IMR-90 (cell line): Measurements from ENCODE around the gene PAX2. TPM values are rescaled to one million over a fixed set of nuclear protein-coding genes. Genes with fewer than 3 reads are reported as not detected.

Experiments used
- ATAC-seq: fragments of 200-7000 bp; cut with Tn5 transposase; 2 replicates; pipeline ENCODE4 v1.9.1; 2020; ENCODE audit warnings: low read depth, mild to moderate bottlenecking, moderate library complexity
- BruUV-seq: library from RNA; stranded (reverse); fragments of 400-500 nt; replicated peaks from 2 replicates; lab custom pipeline; 2021; lab: Mats Ljungman, UMichigan
- CTCF ChIA-PET: fragments of 300-600 bp; formaldehyde crosslinking; extraction: SDS; loops from one replicate; lab custom pipeline; 2021; ENCODE audit warnings: antibody characterized with exemption; lab: Yijun Ruan, JAX
- POLR2A ChIA-PET: fragments of 300-600 bp; sonication (Branson Sonifier 250); formaldehyde crosslinking; loops from one replicate; lab custom pipeline; 2022; ENCODE audit warnings: antibody characterized with exemption; ENCODE audit not compliant: unreplicated experiment; lab: Charles Lee
- DNase-seq: peaks from one replicate; pipeline ENCODE4 v3.0.0; 2013
- H2AFZ ChIP-seq: replicated peaks from 2 replicates; pipeline ENCODE3; 2013; ENCODE audit warnings: low read length, mild to moderate bottlenecking; ENCODE audit not compliant: poor library complexity
- H2AK5ac ChIP-seq: 2 replicates; pipeline ENCODE4 v1.6.1; 2013; ENCODE audit warnings: low read depth, low read length, inconsistent platforms
- H2AK9ac ChIP-seq: replicated peaks from 2 replicates; pipeline ENCODE3; 2013; ENCODE audit warnings: mild to moderate bottlenecking, low read depth, low read length, moderate library complexity; ENCODE audit not compliant: poor library complexity
- H2BK120ac ChIP-seq: 2 replicates; pipeline ENCODE4 v1.6.1; 2013; ENCODE audit warnings: low read depth, low read length, inconsistent platforms
- H2BK15ac ChIP-seq: 3 replicates; pipeline ENCODE4 v1.6.1; 2013; ENCODE audit warnings: low read depth, low read length, inconsistent platforms
- H2BK20ac ChIP-seq: 2 replicates; pipeline ENCODE4 v1.6.1; 2013; ENCODE audit warnings: low read depth, mild to moderate bottlenecking, inconsistent platforms, low read length, moderate library complexity
- H2BK5ac ChIP-seq: 2 replicates; pipeline ENCODE4 v1.6.1; 2013; ENCODE audit warnings: mild to moderate bottlenecking, low read depth, low read length, inconsistent platforms; ENCODE audit not compliant: poor library complexity, severe bottlenecking
- H3K14ac ChIP-seq: replicated peaks from 2 replicates; pipeline ENCODE4 v1.6.1; 2013; ENCODE audit warnings: low read depth, low read length, inconsistent platforms
- H3K18ac ChIP-seq: 2 replicates; pipeline ENCODE4 v1.6.1; 2013; ENCODE audit warnings: low read depth, low read length, control low read depth
- H3K23ac ChIP-seq: 2 replicates; pipeline ENCODE4 v1.6.1; 2013; ENCODE audit warnings: low read depth, low read length, inconsistent platforms
- H3K27ac ChIP-seq: 2 replicates; pipeline ENCODE4 v1.5.1; 2013; ENCODE audit warnings: mild to moderate bottlenecking, control low read depth, low read length; ENCODE audit not compliant: insufficient read depth
- H3K27me3 ChIP-seq: 2 replicates; pipeline ENCODE4 v1.6.1; 2013; ENCODE audit warnings: low read length; ENCODE audit not compliant: control insufficient read depth, insufficient read depth
- H3K36me3 ChIP-seq: 2 replicates; pipeline ENCODE4 v1.6.1; 2013; ENCODE audit warnings: low read length, mixed read lengths; ENCODE audit not compliant: control insufficient read depth, insufficient read depth
- H3K4ac ChIP-seq: 2 replicates; pipeline ENCODE4 v1.6.1; 2013; ENCODE audit warnings: low read depth, low read length, inconsistent platforms
- H3K4me1 ChIP-seq: 2 replicates; pipeline ENCODE4 v1.6.1; 2013; ENCODE audit warnings: low read length, mixed read lengths; ENCODE audit not compliant: control insufficient read depth, insufficient read depth
- H3K4me2 ChIP-seq: 2 replicates; pipeline ENCODE4 v1.6.1; 2013; ENCODE audit warnings: low read depth, mild to moderate bottlenecking, control low read depth, low read length, moderate library complexity
- H3K4me3 ChIP-seq: 2 replicates; pipeline ENCODE4 v1.5.1; 2013; ENCODE audit warnings: low read depth, mild to moderate bottlenecking, control low read depth, low read length, moderate library complexity; ENCODE audit not compliant: insufficient read depth
- H3K56ac ChIP-seq: 2 replicates; pipeline ENCODE4 v1.6.1; 2013; ENCODE audit warnings: low read length, inconsistent platforms; ENCODE audit not compliant: insufficient read depth; ENCODE audit errors: extremely low read depth
- H3K79me1 ChIP-seq, 2 experiments: 2 replicates each; pipeline ENCODE4 v1.6.1; 2013; ENCODE audit warnings: low read length in 2 of 2, inconsistent platforms in 1 of 2, low read depth in 1 of 2
- H3K9ac ChIP-seq: 2 replicates; pipeline ENCODE4 v1.6.1; 2013; ENCODE audit warnings: low read depth, low read length, control low read depth
- H3K9me1 ChIP-seq: 2 replicates; pipeline ENCODE4 v1.6.1; 2013; ENCODE audit warnings: low read length, inconsistent platforms; ENCODE audit not compliant: insufficient read depth
- H3K9me3 ChIP-seq: 2 replicates; pipeline ENCODE4 v1.6.1; 2013; ENCODE audit warnings: low read length; ENCODE audit not compliant: control insufficient read depth, insufficient read depth
- H4K20me1 ChIP-seq: 2 replicates; pipeline ENCODE4 v1.6.1; 2013; ENCODE audit warnings: low read length, inconsistent platforms; ENCODE audit not compliant: insufficient read depth
- H4K5ac ChIP-seq: 2 replicates; pipeline ENCODE4 v1.6.1; 2013; ENCODE audit warnings: mild to moderate bottlenecking, low read depth, low read length, control low read depth
- H4K8ac ChIP-seq, 2 experiments: 2 replicates each; pipeline ENCODE4 v1.6.1; 2013; ENCODE audit warnings: low read depth in 2 of 2, low read length in 2 of 2, control low read depth in 1 of 2, inconsistent platforms in 1 of 2
- H4K91ac ChIP-seq: 2 replicates; pipeline ENCODE4 v1.6.1; 2013; ENCODE audit warnings: low read depth, low read length, inconsistent platforms; ENCODE audit not compliant: insufficient read depth
- BHLHE40 ChIP-seq: fragments of 150-350 bp; IDR thresholded peaks from 2 replicates; pipeline ENCODE4 v1.6.1; 2016; ENCODE audit warnings: mild to moderate bottlenecking, low read depth, low read length
- CEBPB ChIP-seq: IDR thresholded peaks from 2 replicates; pipeline ENCODE4 v1.6.1; 2012; ENCODE audit warnings: low read depth, low read length, improper control_type of control experiment
- CHD1 ChIP-seq: IDR thresholded peaks from 2 replicates; pipeline ENCODE4 v1.6.1; 2012; ENCODE audit warnings: low read depth, low read length, improper control_type of control experiment
- FOS ChIP-seq: fragments of 150-350 bp; IDR thresholded peaks from 2 replicates; pipeline ENCODE4 v1.6.1; 2016; ENCODE audit warnings: low read depth, low read length
- MAFK ChIP-seq: IDR thresholded peaks from 2 replicates; pipeline ENCODE4 v1.6.1; 2012; ENCODE audit warnings: low read depth, low read length, improper control_type of control experiment
- MAZ ChIP-seq: IDR thresholded peaks from 2 replicates; pipeline ENCODE4 v1.6.1; 2012; ENCODE audit warnings: low read depth, mild to moderate bottlenecking, low read length, improper control_type of control experiment, moderate library complexity, borderline replicate concordance
- MXI1 ChIP-seq: IDR thresholded peaks from 2 replicates; pipeline ENCODE4 v1.6.1; 2012; ENCODE audit warnings: low read depth, mild to moderate bottlenecking, low read length, moderate library complexity, borderline replicate concordance
- NFE2L2 ChIP-seq: fragments of 150-350 bp; IDR thresholded peaks from 2 replicates; pipeline ENCODE4 v1.6.1; 2016; ENCODE audit warnings: low read depth, mild to moderate bottlenecking, low read length
- POLR2A ChIP-seq: IDR thresholded peaks from 2 replicates; pipeline ENCODE4 v1.6.1; 2012; ENCODE audit warnings: mild to moderate bottlenecking, low read depth, low read length
- RAD21 ChIP-seq: IDR thresholded peaks from 2 replicates; pipeline ENCODE4 v1.6.1; 2012; ENCODE audit warnings: low read length, improper control_type of control experiment
- RCOR1 ChIP-seq: IDR thresholded peaks from 2 replicates; pipeline ENCODE4 v1.6.1; 2012; ENCODE audit warnings: mild to moderate bottlenecking, low read length, improper control_type of control experiment; ENCODE audit not compliant: insufficient replicate concordance
- RFX5 ChIP-seq: IDR thresholded peaks from 2 replicates; pipeline ENCODE4 v1.8.0; 2012; ENCODE audit warnings: low read depth, mild to moderate bottlenecking, low read length, moderate library complexity
- SMC3 ChIP-seq: fragments of 150-350 bp; IDR thresholded peaks from 2 replicates; pipeline ENCODE4 v1.6.1; 2016; ENCODE audit warnings: low read depth, mild to moderate bottlenecking, antibody characterized with exemption, low read length, moderate library complexity
- WGBS, 2 experiments: methylation state at CpG; one replicate each; pipeline versions ENCODE4 v1.1.5 to v1.1.7; 2013; ENCODE audit warnings: missing lambda C conversion rate in 2 of 2; ENCODE audit not compliant: insufficient read length in 1 of 2; ENCODE audit errors: extremely low coverage in 2 of 2; 5-methylcytosine and 5-hydroxymethylcytosine counted together
- dilution Hi-C: fragments of 300-500 bp; cut with HindIII; formaldehyde crosslinking; loops from one replicate; pipeline ENCODE4 v1.14.3; 2018; ENCODE audit warnings: low sequenced_read_pairs; ENCODE audit not compliant: unreplicated experiment
- in situ Hi-C: fragments of 300-500 bp; cut with MboI; formaldehyde crosslinking; loops from 3 replicates; pipeline ENCODE4 v1.14.3; 2019; ENCODE audit warnings: low sequenced_read_pairs, inconsistent platforms, mixed read lengths
- intact Hi-C: fragments of 100-400 bp; cut with micrococcal nuclease; formaldehyde crosslinking; loops from 2 replicates; pipeline ENCODE4 v1.10.0; 2022
- polyA plus RNA-seq, 3 experiments: library from polyadenylated mRNA; depleted of rRNA; stranded (reverse); fragments of >200 nt; gene quantifications; 2 replicates each; pipeline ENCODE4 v1.2.3, GENCODE V29; 2012; ENCODE audit warnings: low replicate concordance in 1 of 3
- total RNA-seq: library from RNA; depleted of rRNA; stranded (reverse); fragments of >200 nt; gene quantifications from 2 replicates; pipeline ENCODE4 v1.2.3, GENCODE V29; 2012
- TF ChIP-seq, protein P1 (sequence below): fragments of 150-350 bp; IDR thresholded peaks from 2 replicates; pipeline ENCODE4 v1.6.1; 2016; ENCODE audit warnings: low read depth, mild to moderate bottlenecking, low read length, moderate library complexity, borderline replicate concordance
- TF ChIP-seq, protein P2 (sequence below): conservative IDR thresholded peaks from 2 replicates; pipeline ENCODE4 v1.5.1; 2012; ENCODE audit warnings: mild to moderate bottlenecking, low read depth, low read length, improper control_type of control experiment

Gene PAX2
- total and polyA plus RNA-seq, 2 of the 4 experiments (the other 2 are of a cell fraction), result not detected

DNA sequence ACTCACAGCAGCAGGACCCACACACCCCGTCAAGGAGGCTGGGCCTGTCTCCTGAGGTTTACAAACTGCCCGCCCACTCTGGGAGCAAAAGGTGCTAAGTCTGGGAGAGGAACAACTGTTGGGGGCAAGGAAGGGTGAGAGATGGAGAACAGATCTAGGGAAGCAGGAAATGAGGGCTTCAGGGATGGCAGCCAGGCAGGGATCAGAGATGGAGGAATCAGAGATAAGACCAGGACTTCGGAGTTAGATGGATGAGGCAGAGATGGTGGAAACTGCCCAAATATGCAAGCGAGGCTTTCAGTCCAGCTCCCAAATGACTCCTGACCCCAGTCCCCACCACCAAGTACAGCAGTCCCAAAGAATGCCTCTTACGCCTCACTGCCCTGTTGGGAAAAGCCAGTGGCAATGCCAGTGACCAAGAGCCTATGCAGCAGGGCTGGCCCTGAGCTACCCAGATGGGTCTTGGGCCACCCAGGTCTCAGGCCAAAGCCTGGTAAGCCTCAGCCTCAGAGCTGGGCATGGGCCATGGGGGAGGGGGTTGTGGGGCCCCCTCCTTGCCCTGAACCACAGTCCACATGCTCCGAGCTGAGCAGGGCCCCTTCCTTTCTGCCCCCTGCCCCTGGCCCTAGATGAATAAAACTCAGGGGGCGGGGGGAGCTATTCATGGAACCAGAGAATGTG lies 127.9 kb downstream of the PAX2 start:
- intact Hi-C loops (loop anchor here (10.0 kb wide), 1 partner anchor 128 kb away; the partner anchor contains the start of gene PAX2), in situ Hi-C loops (no loop called here), dilution Hi-C loops (no loop called here)
- ATAC-seq (no peak), DNase-seq (no peak)
- BruUV-seq, result no TSS peak
- no peaks in the 10 kb centered on the region for H3K9me3 ChIP-seq
- H3K56ac ChIP-seq, result no peak overlapping the region
- H2BK120ac ChIP-seq, result peak overlapping the region; percentile 77
- POLR2A ChIA-PET, result no interaction called here
- no peaks in the 10 kb centered on the region for H3K36me3 ChIP-seq
- peak overlapping the region; percentile 39 for H2AFZ ChIP-seq
- H3K4me1 ChIP-seq, result peaks cover 12% of the 10 kb centered on the region
- H2BK15ac ChIP-seq, result peak overlapping the region; percentile 76; the same call in 1 of the 3 replicates
- peak overlapping the region in 1 of 2 experiments; percentile 56; a peak in 1 of 4 replicates for H4K8ac ChIP-seq
- peaks cover 9% of the 10 kb centered on the region; the same call in 1 of the 2 replicates for H3K27me3 ChIP-seq
- peak overlapping the region; percentile 59 for H3K4ac ChIP-seq
- H3K4me2 ChIP-seq, result no peak overlapping the region
- no peak overlapping the region for H3K18ac ChIP-seq
- no peak overlapping the region for H4K5ac ChIP-seq
- H2AK9ac ChIP-seq, result no peak overlapping the region
- peaks cover 10% of the 10 kb centered on the region for H3K9me1 ChIP-seq
- peak overlapping the region; percentile 73 for H2BK20ac ChIP-seq
- no peaks in the 10 kb centered on the region for H3K79me1 ChIP-seq
- no peak overlapping the region for H2BK5ac ChIP-seq
- peak overlapping the region; percentile 78 for H2AK5ac ChIP-seq
- no peak overlapping the region for H3K9ac ChIP-seq
- no peak overlapping the region for H3K4me3 ChIP-seq
- CTCF ChIA-PET, result interaction anchor here (1.0 to 1.4 kb wide), 2 partner anchors 8 to 309 kb away, joined by 3 to 7 read pairs; no protein-coding TSS in a partner anchor
- H4K91ac ChIP-seq, result peak overlapping the region; percentile 62
- H3K14ac ChIP-seq, result no peak overlapping the region
- no peak overlapping the region for H3K23ac ChIP-seq
- no peaks in the 10 kb centered on the region for H4K20me1 ChIP-seq
- 40% methylated on average over 1 of the region's 7 CpGs; no CpG with 5 or more reads in 1 of the 2 experiments for WGBS, 2 experiments
- H3K27ac ChIP-seq, result no peak overlapping the region
- TF ChIP-seq MXI1 (no peak), SMC3 (no peak), NFE2L2 (no peak), FOS (no peak), BHLHE40 (no peak), RFX5 (no peak), RAD21 (no peak), CHD1 (no peak), POLR2A (no peak), MAZ (no peak), MAFK (no peak), RCOR1 (no peak), CEBPB (no peak)
- TF ChIP-seq, protein P1, sequence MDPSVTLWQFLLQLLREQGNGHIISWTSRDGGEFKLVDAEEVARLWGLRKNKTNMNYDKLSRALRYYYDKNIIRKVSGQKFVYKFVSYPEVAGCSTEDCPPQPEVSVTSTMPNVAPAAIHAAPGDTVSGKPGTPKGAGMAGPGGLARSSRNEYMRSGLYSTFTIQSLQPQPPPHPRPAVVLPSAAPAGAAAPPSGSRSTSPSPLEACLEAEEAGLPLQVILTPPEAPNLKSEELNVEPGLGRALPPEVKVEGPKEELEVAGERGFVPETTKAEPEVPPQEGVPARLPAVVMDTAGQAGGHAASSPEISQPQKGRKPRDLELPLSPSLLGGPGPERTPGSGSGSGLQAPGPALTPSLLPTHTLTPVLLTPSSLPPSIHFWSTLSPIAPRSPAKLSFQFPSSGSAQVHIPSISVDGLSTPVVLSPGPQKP, result no peak
- TF ChIP-seq, protein P2, sequence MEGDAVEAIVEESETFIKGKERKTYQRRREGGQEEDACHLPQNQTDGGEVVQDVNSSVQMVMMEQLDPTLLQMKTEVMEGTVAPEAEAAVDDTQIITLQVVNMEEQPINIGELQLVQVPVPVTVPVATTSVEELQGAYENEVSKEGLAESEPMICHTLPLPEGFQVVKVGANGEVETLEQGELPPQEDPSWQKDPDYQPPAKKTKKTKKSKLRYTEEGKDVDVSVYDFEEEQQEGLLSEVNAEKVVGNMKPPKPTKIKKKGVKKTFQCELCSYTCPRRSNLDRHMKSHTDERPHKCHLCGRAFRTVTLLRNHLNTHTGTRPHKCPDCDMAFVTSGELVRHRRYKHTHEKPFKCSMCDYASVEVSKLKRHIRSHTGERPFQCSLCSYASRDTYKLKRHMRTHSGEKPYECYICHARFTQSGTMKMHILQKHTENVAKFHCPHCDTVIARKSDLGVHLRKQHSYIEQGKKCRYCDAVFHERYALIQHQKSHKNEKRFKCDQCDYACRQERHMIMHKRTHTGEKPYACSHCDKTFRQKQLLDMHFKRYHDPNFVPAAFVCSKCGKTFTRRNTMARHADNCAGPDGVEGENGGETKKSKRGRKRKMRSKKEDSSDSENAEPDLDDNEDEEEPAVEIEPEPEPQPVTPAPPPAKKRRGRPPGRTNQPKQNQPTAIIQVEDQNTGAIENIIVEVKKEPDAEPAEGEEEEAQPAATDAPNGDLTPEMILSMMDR, result no peak
